ENCODE measurements around the gene MXD4.

MXD4 gene

DNA sequence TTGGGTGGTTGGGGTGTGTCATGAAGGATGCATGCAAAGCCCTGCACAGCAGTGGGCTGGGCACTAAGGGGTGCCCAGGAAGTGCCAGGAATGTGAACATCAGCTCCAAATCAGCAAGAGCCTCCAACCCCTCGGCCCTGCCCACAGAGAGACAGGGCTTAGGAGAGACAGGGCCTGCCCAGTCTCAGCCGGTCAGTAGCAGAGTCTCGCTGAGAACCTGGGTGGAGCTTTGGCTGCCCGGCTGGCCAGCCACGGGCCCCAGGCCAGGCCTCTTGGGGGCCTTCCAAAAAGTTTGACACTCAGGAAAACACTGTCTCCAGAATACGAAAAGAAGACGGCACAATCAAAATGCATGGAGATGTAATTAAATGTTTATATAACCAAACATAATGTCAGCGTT, 4.3 kb upstream of the MXD4 start:
- no peak overlapping the region for H3K4me3 ChIP-seq (ENCODE audit: low read depth in 1 of 2, low read length in 2 of 2)
- H3K4me1 ChIP-seq (ENCODE audit: control insufficient read depth in 1 of 2, insufficient read depth in 2 of 2, low read length in 2 of 2): peaks cover 0 to 35% of the 10 kb centered on the region in 2 donors
- no peaks in the 10 kb centered on the region for H3K27me3 ChIP-seq (ENCODE audit: low read depth, low read length)
- H3K9me3 ChIP-seq (ENCODE audit: control insufficient read depth in 1 of 2, low read length in 2 of 2): no peaks in the 10 kb centered on the region
- no peak overlapping the region for H3K27ac ChIP-seq (ENCODE audit: low read length)
- peaks cover 0 to 5% of the 10 kb centered on the region in 2 donors for H3K36me3 ChIP-seq (ENCODE audit: control insufficient read depth in 1 of 2, insufficient read depth in 2 of 2, low read length in 2 of 2)

DNA sequence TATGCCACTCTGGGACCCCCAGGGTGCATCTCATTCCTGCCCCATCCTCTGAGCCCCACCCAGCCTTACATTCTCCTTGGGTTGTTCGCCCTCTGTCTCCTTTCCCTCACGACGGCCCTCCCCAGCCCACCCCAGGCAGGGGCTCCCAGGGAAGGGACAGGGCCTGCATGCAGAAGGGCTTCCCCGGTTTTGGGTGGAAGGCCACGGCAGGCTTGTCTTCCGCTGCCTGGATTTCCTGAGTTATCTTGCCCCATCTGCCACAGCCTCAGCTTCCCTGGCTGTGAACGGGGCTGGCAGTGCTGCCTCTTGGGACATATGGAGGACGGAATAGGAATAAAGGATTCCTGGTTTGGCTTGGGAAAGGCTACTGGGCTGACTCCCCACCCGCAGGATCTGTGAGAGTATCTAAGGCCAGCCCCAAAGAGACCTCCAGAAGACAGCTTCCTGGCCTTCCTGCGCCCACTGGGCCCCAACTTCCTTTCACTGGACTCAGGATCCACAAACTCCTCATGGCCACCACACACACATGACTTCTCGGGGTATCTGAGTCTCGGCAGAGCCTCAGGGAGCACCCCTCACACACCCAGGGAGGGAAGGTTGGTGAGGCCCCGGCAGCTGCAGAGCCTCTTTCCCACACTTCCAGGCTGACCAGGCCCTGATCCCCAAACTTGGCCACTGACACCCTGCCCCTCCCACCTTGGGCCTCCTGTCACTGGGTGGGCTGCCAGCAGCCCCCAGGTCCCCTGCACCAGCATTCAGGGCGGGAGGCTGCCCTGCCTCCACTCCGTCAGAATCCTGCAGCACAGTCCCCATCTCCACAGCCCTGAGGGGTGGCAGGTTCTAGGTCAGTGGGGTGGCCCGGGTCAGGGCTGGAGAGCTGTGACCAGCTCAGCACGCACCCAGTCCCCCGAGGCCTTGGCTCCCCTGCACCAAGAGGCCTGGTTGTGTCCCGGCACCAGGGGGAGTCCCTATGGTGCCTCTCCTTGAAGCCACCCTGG, 3.5 kb upstream of the MXD4 start:
- no peak overlapping the region for H3K4me3 ChIP-seq (ENCODE audit: low read depth in 1 of 2, low read length in 2 of 2)
- H3K9me3 ChIP-seq (ENCODE audit: control insufficient read depth in 1 of 2, low read length in 2 of 2): no peaks in the 10 kb centered on the region
- H3K27me3 ChIP-seq (ENCODE audit: low read depth, low read length): no peaks in the 10 kb centered on the region
- peaks cover 0 to under 1% of the 10 kb centered on the region in 2 donors for H3K36me3 ChIP-seq (ENCODE audit: control insufficient read depth in 1 of 2, insufficient read depth in 2 of 2, low read length in 2 of 2)
- peaks cover under 1 to 42% of the 10 kb centered on the region in 2 donors for H3K4me1 ChIP-seq (ENCODE audit: control insufficient read depth in 1 of 2, insufficient read depth in 2 of 2, low read length in 2 of 2)
- no peak overlapping the region for H3K27ac ChIP-seq (ENCODE audit: low read length)

- no peaks in the 10 kb centered on the region for H3K36me3 ChIP-seq (ENCODE audit: control insufficient read depth in 1 of 2, insufficient read depth in 2 of 2, low read length in 2 of 2)
- peaks cover 9 to 51% of the 10 kb centered on the region in 2 donors for H3K4me1 ChIP-seq (ENCODE audit: control insufficient read depth in 1 of 2, insufficient read depth in 2 of 2, low read length in 2 of 2)
- no peaks in the 10 kb centered on the region for H3K27me3 ChIP-seq (ENCODE audit: low read depth, low read length)
- H3K9me3 ChIP-seq (ENCODE audit: control insufficient read depth in 1 of 2, low read length in 2 of 2): no peaks in the 10 kb centered on the region
- H3K27ac ChIP-seq (ENCODE audit: low read length): no peak overlapping the region
- H3K4me3 ChIP-seq (ENCODE audit: low read depth in 1 of 2, low read length in 2 of 2): no peak overlapping the region
Measured at GRCh38 chr4:2264481-2265041, 2.7 kb upstream of the MXD4 start.

DNA sequence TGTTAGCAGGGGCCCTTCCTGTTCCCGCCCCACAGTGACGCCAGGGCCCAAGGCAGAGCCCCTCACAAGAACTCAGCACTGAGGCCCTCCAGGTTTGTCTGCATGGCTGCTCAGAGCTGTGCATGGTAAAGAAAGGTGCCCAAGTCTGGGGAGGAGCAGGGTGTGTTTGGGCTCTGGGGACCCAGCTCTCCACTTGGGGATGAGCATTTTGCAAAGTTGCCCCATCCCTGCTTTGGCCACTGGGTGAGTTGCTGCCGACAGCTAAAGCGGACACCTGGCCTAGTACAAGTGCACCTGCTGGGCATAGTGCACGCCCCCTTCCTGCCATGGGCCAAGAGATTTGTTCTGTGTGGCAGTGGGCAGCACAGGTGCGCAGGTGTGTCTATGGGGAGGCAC, 2.0 kb upstream of the MXD4 start:
- Histone ChIP-seq H3K9me3 (ENCODE audit: control insufficient read depth in 1 of 2, low read length in 2 of 2) (no peaks in the 10 kb centered on the region), H3K4me1 (ENCODE audit: control insufficient read depth in 1 of 2, insufficient read depth in 2 of 2, low read length in 2 of 2) (peaks cover 9 to 57% of the 10 kb centered on the region in 2 donors), H3K36me3 (ENCODE audit: control insufficient read depth in 1 of 2, insufficient read depth in 2 of 2, low read length in 2 of 2) (no peaks in the 10 kb centered on the region), H3K27ac (ENCODE audit: low read length) (no peak overlapping the region), H3K27me3 (ENCODE audit: low read depth, low read length) (no peaks in the 10 kb centered on the region), H3K4me3 (ENCODE audit: low read depth in 1 of 2, low read length in 2 of 2) (no peak overlapping the region)

DNA sequence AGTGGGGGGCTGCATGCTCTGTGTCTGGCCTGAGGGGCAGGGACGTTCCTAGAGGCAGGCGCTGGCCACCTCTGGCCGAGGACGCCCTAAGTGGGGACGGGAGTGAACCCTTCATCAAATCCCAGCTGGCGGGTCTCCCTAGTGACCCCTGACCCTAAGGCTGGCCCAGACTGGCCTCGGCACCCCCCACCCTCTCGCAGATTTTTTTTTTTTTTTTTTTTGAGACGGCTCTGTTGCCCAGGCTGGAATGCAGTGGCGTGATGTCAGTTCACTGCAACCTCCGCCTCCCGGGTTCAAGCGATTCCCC, 988 bp upstream of the MXD4 start:
- Histone ChIP-seq H3K4me3 (ENCODE audit: low read depth in 1 of 2, low read length in 2 of 2) (peak overlapping the region; percentile 48 to 77), H3K4me1 (ENCODE audit: control insufficient read depth in 1 of 2, insufficient read depth in 2 of 2, low read length in 2 of 2) (peaks cover 9 to 67% of the 10 kb centered on the region in 2 donors), H3K9me3 (ENCODE audit: control insufficient read depth in 1 of 2, low read length in 2 of 2) (no peaks in the 10 kb centered on the region), H3K27ac (ENCODE audit: low read length) (peak overlapping the region; percentile 51), H3K36me3 (ENCODE audit: control insufficient read depth in 1 of 2, insufficient read depth in 2 of 2, low read length in 2 of 2) (no peaks in the 10 kb centered on the region), H3K27me3 (ENCODE audit: low read depth, low read length) (no peaks in the 10 kb centered on the region)

DNA sequence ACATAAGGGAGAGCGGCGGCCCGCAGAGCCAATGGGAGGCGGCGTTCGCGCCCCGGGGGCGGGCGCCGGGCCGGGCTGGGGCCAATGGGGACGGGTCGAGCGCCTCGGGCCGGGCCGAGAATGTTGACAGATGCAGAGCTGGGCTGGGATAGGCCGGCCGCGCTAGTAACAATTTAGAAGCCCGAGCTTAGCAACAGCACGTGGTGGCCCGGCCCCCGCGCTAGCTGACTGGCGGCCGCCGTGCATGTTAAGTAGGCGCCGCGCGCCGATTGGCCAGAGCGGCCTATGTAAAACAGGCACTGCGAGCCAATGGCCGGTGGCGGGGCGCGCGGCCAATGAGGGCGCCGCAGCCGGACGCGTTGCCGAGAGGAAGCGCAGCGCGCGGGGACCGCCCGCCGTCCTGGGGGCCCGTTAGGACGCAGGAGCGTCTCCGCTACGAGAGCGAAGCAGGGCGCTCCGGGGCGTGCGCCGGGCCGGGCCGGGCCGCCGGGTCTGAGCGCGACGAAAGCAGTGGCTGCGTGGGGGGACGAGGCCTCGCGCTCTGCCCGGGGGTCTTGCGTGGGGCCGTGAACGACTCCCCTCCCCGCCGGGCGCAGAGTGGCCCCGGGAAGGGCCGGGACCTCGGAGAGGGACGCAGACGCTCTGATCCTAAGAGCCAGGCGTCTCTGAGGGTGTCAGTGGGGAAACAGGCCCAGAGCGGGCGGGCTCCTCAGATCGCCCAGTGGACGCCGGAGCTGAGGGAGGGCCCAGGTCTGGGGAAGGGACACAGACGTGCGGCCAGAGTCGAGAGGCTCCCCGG, 435 bp upstream of the MXD4 start:
- Histone ChIP-seq H3K27me3 (ENCODE audit: low read depth, low read length) (no peaks in the 10 kb centered on the region), H3K9me3 (ENCODE audit: control insufficient read depth in 1 of 2, low read length in 2 of 2) (no peaks in the 10 kb centered on the region), H3K27ac (ENCODE audit: low read length) (peak overlapping the region; percentile 51), H3K36me3 (ENCODE audit: control insufficient read depth in 1 of 2, insufficient read depth in 2 of 2, low read length in 2 of 2) (no peaks in the 10 kb centered on the region), H3K4me3 (ENCODE audit: low read depth in 1 of 2, low read length in 2 of 2) (peak overlapping the region; percentile 48 to 89), H3K4me1 (ENCODE audit: control insufficient read depth in 1 of 2, insufficient read depth in 2 of 2, low read length in 2 of 2) (peaks cover 10 to 73% of the 10 kb centered on the region in 2 donors)

- H3K36me3 ChIP-seq (ENCODE audit: control insufficient read depth in 1 of 2, insufficient read depth in 2 of 2, low read length in 2 of 2): no peaks in the 10 kb centered on the region
- H3K4me1 ChIP-seq (ENCODE audit: control insufficient read depth in 1 of 2, insufficient read depth in 2 of 2, low read length in 2 of 2): peaks cover 15 to 75% of the 10 kb centered on the region in 2 donors
- no peak overlapping the region for H3K27ac ChIP-seq (ENCODE audit: low read length)
- no peaks in the 10 kb centered on the region for H3K27me3 ChIP-seq (ENCODE audit: low read depth, low read length)
- no peaks in the 10 kb centered on the region for H3K9me3 ChIP-seq (ENCODE audit: control insufficient read depth in 1 of 2, low read length in 2 of 2)
- peak overlapping the region; percentile 63 to 89 for H3K4me3 ChIP-seq (ENCODE audit: low read depth in 1 of 2, low read length in 2 of 2)
Measured at GRCh38 chr4:2261110-2261852, 628 bp downstream of the MXD4 start.

- Histone ChIP-seq H3K27me3 (ENCODE audit: low read depth, low read length) (no peaks in the 10 kb centered on the region), H3K36me3 (ENCODE audit: control insufficient read depth in 1 of 2, insufficient read depth in 2 of 2, low read length in 2 of 2) (no peaks in the 10 kb centered on the region), H3K4me3 (ENCODE audit: low read depth in 1 of 2, low read length in 2 of 2) (peak overlapping the region; percentile 63 to 89), H3K27ac (ENCODE audit: low read length) (peak overlapping the region; percentile 63), H3K9me3 (ENCODE audit: control insufficient read depth in 1 of 2, low read length in 2 of 2) (no peaks in the 10 kb centered on the region), H3K4me1 (ENCODE audit: control insufficient read depth in 1 of 2, insufficient read depth in 2 of 2, low read length in 2 of 2) (peaks cover 20 to 75% of the 10 kb centered on the region in 2 donors)
Measured at GRCh38 chr4:2260344-2261109, 1.4 kb downstream of the MXD4 start.

- H3K27ac ChIP-seq (ENCODE audit: low read length): no peak overlapping the region
- H3K4me3 ChIP-seq (ENCODE audit: low read depth in 1 of 2, low read length in 2 of 2): peak overlapping the region; percentile 63 to 89
- H3K36me3 ChIP-seq (ENCODE audit: control insufficient read depth in 1 of 2, insufficient read depth in 2 of 2, low read length in 2 of 2): peaks cover under 1 to 4% of the 10 kb centered on the region in 2 donors
- no peaks in the 10 kb centered on the region for H3K9me3 ChIP-seq (ENCODE audit: control insufficient read depth in 1 of 2, low read length in 2 of 2)
- no peaks in the 10 kb centered on the region for H3K27me3 ChIP-seq (ENCODE audit: low read depth, low read length)
- peaks cover 20 to 76% of the 10 kb centered on the region in 2 donors for H3K4me1 ChIP-seq (ENCODE audit: control insufficient read depth in 1 of 2, insufficient read depth in 2 of 2, low read length in 2 of 2)
Measured at GRCh38 chr4:2259541-2260343, 2.2 kb downstream of the MXD4 start.

Measured in muscle layer of duodenum (tissue), 2 donors.